ENCODE measurements around the gene MRPS25. TPM values are rescaled to one million over a fixed set of nuclear protein-coding genes. Genes with fewer than 3 reads are reported as not detected.

MRPS25 gene
- total RNA-seq, 1 experiment from 2014 or later = 58.3 TPM

- Histone ChIP-seq H3K9ac (ENCODE audit: low read length) (no peak overlapping the region), H4K20me1 (ENCODE audit: insufficient read depth) (peaks cover 5% of the 10 kb centered on the region; the same call in 1 of the 2 replicates), H3K36me3 (ENCODE audit: control insufficient read depth in 1 of 2, insufficient read depth in 2 of 2, low read length in 2 of 2) (peaks cover 66 to 87% of the 10 kb centered on the region in 2 experiments), H3K27ac (ENCODE audit: low read depth, low read length) (no peak overlapping the region), H3K79me2 (ENCODE audit: insufficient read depth, low read length) (peaks cover 46% of the 10 kb centered on the region), H3K4me1 (ENCODE audit: control insufficient read depth in 1 of 2, insufficient read depth in 2 of 2, low read length in 2 of 2) (no peaks in the 10 kb centered on the region), H3K4me3 (replicated peaks in 1 of 2; ENCODE audit: low read depth in 1 of 2, low read length in 2 of 2) (no peak overlapping the region), H2AFZ (ENCODE audit: low read depth, low read length, poor library complexity, severe bottlenecking) (no peak overlapping the region), H3K9me3 (ENCODE audit: control insufficient read depth in 1 of 2, insufficient read depth in 1 of 2, low read depth in 1 of 2, low read length in 2 of 2) (no peaks in the 10 kb centered on the region), H3K27me3 (ENCODE audit: insufficient read depth, low read length) (no peaks in the 10 kb centered on the region), H3K4me2 (ENCODE audit: low read length) (no peak overlapping the region), H3K9me2 (ENCODE audit: insufficient read depth) (no peaks in the 10 kb centered on the region)
- BruUV-seq (replicated peaks) = no TSS peak
- intact Hi-C loops (cut with micrococcal nuclease) = no loop called here
- ATAC-seq (no peak), DNase-seq (ENCODE audit: low read depth, low spot score) (no peak)
- CTCF ChIA-PET = interaction anchor here (1.4 kb wide), 1 partner anchor 9 kb away, joined by 3 read pairs; no protein-coding TSS in a partner anchor
- RAD21 ChIA-PET (ENCODE audit: low non-redundant PET in 1 of 2, low total read pairs in 2 of 2, uncharacterized antibody in 2 of 2, unreplicated experiment in 2 of 2) = interaction anchor here in 1 of 2 experiments (1.1 kb wide), 1 partner anchor 118 kb away, joined by 3 read pairs; no protein-coding TSS in a partner anchor
- TF ChIP-seq, protein P1, sequence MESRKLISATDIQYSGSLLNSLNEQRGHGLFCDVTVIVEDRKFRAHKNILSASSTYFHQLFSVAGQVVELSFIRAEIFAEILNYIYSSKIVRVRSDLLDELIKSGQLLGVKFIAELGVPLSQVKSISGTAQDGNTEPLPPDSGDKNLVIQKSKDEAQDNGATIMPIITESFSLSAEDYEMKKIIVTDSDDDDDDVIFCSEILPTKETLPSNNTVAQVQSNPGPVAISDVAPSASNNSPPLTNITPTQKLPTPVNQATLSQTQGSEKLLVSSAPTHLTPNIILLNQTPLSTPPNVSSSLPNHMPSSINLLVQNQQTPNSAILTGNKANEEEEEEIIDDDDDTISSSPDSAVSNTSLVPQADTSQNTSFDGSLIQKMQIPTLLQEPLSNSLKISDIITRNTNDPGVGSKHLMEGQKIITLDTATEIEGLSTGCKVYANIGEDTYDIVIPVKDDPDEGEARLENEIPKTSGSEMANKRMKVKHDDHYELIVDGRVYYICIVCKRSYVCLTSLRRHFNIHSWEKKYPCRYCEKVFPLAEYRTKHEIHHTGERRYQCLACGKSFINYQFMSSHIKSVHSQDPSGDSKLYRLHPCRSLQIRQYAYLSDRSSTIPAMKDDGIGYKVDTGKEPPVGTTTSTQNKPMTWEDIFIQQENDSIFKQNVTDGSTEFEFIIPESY (IDR thresholded peaks at IDR 0.05; ENCODE audit: extremely low read depth, insufficient replicate concordance, low read length) = no peak
- no peak for TF ChIP-seq CEBPB (IDR thresholded peaks at IDR 0.05; ENCODE audit: low read depth)
- no peak for TF ChIP-seq MAX (IDR thresholded peaks at IDR 0.05)
- no peak for TF ChIP-seq ELF1 (IDR thresholded peaks at IDR 0.05; ENCODE audit: borderline replicate concordance, low read depth)
- no peak for TF ChIP-seq EZH2phosphoT487 (IDR thresholded peaks at IDR 0.05; ENCODE audit: borderline replicate concordance)
- no peak for TF ChIP-seq ZNF274 (IDR thresholded peaks at IDR 0.05; ENCODE audit: low read depth, low read length)
- no peak for TF ChIP-seq POLR2A (IDR thresholded peaks at IDR 0.05; ENCODE audit: borderline replicate concordance, extremely low read depth, insufficient read depth, insufficient read length)
- no peak for TF ChIP-seq REST (IDR thresholded peaks at IDR 0.05; ENCODE audit: low read depth)
- TF ChIP-seq ZFX (IDR thresholded peaks at IDR 0.05) = no peak
- TF ChIP-seq, protein P2, sequence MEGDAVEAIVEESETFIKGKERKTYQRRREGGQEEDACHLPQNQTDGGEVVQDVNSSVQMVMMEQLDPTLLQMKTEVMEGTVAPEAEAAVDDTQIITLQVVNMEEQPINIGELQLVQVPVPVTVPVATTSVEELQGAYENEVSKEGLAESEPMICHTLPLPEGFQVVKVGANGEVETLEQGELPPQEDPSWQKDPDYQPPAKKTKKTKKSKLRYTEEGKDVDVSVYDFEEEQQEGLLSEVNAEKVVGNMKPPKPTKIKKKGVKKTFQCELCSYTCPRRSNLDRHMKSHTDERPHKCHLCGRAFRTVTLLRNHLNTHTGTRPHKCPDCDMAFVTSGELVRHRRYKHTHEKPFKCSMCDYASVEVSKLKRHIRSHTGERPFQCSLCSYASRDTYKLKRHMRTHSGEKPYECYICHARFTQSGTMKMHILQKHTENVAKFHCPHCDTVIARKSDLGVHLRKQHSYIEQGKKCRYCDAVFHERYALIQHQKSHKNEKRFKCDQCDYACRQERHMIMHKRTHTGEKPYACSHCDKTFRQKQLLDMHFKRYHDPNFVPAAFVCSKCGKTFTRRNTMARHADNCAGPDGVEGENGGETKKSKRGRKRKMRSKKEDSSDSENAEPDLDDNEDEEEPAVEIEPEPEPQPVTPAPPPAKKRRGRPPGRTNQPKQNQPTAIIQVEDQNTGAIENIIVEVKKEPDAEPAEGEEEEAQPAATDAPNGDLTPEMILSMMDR (IDR thresholded peaks at IDR 0.05 in 2 of 3, conservative IDR thresholded peaks at IDR 0.05 in 1 of 3; ENCODE audit: borderline replicate concordance in 1 of 3, insufficient read depth in 1 of 3, low read depth in 2 of 3, low read length in 2 of 3) = no peak
- TF ChIP-seq CBX3 (IDR thresholded peaks at IDR 0.05; ENCODE audit: low read depth) = no peak
- no peak for TF ChIP-seq SP1 (IDR thresholded peaks at IDR 0.05; ENCODE audit: low read depth)
- no peak for TF ChIP-seq RAD21 (IDR thresholded peaks at IDR 0.05; ENCODE audit: low read depth)
- no peak for TF ChIP-seq JUND (IDR thresholded peaks at IDR 0.05)
- TF ChIP-seq, protein P3, sequence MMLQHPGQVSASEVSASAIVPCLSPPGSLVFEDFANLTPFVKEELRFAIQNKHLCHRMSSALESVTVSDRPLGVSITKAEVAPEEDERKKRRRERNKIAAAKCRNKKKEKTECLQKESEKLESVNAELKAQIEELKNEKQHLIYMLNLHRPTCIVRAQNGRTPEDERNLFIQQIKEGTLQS (IDR thresholded peaks at IDR 0.05) = no peak
- no peak for TF ChIP-seq SRF (IDR thresholded peaks at IDR 0.05; ENCODE audit: low read depth)
- POLR2A ChIA-PET = no interaction called here
Measured at GRCh38 chr3:15045667-15046066, 19.4 kb downstream of the MRPS25 start.
